ENCODE data around the gene KIF16B.

GRCh38 chr20:16393836-16394235, 179.4 kb downstream of the KIF16B start:
- TF ChIP-seq CTCF (IDR thresholded peaks at IDR 0.05) = no peak
- no peak for TF ChIP-seq POLR2A (IDR thresholded peaks at IDR 0.05)
